Left renal pelvis (tissue), 4 donors: ENCODE data around the gene HSP90AB1. TPM values are rescaled to one million over a fixed set of nuclear protein-coding genes. Genes with fewer than 3 reads are reported as not detected.

ENCODE experiments used
- DNase-seq, 4 donors: peaks; one replicate each; pipeline ENCODE4 v3.0.0-alpha.2; 2013; ENCODE audit warnings: low read depth in 4 of 4, low spot score in 3 of 4
- polyA plus RNA-seq, 4 donors: library from polyadenylated mRNA; unstranded; fragments of 120-200 nt; gene quantifications; one replicate each; pipeline ENCODE4 v1.2.1, GENCODE V29; 2013; ENCODE audit not compliant: insufficient read length in 4 of 4

The HSP90AB1 gene
- polyA plus RNA-seq, 4 donors, result 1,104 to 1,369 (median 1,222) TPM

DNA sequence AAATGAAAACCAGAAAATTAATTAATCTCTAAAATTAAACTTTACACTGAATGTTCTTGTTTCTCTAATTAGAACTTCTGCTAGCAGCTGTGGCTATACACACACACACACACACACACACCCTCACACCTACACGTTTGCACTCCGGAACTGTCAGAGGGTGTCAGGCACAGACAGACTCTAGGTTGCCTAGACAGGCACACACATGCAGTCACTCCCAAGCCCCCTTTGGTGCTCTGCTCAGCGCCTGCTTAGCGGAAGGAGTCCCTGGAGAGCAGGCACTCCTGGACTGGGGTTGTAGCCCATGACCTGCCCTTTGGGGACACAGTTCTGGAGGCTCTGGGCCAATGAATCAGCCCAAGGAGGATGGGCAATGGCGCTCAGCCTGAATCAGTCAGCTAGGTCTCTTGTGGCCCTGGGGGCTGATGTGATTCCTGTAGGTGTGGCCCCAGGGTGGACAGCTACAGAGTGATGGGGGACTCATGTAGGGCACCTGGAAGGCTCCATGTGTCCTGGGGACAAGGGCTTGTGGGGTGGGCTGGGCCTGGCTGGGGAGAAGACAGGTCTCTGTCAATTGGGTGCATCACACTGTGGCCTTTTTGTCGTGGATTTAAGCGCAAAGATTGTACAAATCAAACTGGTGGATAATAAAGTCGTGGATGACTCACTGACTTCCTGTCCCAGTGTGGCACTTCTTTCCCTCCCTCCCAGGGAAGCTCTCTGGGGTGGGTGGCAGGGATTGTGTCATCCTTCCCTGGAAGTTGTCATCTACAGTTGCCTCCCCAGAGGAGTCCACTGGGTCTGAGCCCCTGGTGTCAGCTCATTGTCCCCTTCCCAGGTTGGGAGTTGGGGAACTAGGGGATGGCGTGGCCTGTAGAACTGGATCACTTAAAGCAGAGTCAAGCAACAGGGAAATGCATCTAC, 32.1 kb downstream of the HSP90AB1 start:
- no peak for DNase-seq

DNA sequence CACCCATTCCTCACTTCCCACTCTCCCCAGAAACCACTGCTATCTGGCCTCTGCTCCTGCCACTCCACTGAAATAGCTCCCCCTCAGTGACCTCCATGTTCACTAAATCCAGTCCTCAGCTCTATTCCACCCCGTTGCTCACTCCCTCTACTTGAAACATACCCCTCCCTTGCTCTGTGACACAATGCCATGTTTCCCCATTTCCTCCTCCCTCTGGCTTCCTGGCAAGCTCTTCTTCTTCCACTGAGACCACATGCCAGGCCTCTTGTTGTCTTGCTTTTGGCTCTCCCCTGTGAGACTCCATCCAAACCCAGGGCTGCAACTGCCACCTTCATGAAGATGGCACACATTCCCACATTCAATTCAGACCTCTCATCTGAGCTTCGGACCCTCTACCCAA, 37.2 kb downstream of the HSP90AB1 start:
- no peak for DNase-seq

DNA sequence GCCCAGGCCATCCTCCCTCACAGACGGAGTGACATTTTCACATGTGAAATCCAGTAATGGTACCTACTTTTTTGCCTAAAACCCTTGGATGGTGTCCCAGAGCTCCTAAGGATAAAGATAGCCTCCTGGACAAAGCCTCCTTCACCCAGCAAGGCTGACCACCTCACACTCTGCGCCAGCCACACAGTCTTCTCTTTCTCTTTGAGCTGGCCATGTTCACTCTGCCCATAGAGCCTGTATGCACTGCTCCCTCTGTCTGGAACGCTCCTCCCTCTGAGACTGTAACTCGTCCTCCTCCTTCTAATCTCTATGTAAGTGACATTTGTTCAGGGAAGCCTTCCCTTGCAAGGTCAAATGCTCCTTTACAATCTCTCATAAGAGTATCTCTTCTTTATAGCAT, 38.0 kb downstream of the HSP90AB1 start:
- DNase-seq, result no peak

DNA sequence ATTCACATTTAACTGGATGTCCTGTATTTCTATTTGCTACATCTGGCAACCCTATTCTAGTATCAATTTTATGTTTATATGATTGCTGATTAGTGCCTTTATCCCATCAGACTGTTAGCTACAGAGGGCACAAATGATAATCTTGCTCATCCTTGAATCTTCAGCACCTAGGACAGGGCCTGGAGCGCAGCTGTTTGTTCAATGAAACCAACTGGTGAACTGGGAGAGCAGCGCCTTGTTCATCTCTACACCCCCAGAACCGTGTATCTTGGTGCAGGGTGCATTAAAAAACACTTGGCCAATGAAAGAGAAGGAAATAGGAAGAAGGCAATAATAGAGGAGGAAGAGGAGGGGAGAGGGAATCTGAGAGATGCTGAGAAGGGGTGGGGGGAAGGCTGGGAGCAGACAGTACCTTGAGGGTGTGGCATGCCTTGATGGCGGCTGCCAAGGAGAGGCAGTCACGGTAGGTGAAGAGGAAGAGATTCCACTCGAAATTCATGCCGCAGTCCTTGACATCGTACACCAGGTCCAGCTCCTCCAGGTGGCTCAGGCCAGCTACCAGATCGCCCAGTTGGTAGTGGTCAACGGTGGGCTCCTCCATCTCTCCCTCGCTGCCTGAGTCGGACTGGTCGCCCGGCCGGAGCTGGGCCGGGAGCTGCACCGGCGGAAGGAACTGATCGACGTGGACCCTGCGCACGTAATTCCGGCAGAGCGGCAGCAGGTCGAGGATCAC, 38.8 kb downstream of the HSP90AB1 start:
- DNase-seq, result no peak

DNA sequence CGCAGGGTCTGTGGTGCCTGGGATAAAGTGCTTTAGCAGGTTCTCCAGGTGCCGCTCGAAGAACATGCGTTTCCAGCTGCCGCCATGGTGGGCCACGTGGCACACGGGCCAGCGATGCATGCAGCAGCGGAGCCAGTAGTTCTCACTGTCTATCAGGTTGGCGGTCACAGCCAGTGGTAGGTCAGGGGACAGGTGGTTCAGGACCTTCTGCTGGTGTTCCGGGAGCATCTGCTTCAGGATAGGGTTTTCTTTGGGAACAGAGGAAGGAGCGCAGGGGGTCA, 39.3 kb downstream of the HSP90AB1 start:
- DNase-seq, result no peak

DNA sequence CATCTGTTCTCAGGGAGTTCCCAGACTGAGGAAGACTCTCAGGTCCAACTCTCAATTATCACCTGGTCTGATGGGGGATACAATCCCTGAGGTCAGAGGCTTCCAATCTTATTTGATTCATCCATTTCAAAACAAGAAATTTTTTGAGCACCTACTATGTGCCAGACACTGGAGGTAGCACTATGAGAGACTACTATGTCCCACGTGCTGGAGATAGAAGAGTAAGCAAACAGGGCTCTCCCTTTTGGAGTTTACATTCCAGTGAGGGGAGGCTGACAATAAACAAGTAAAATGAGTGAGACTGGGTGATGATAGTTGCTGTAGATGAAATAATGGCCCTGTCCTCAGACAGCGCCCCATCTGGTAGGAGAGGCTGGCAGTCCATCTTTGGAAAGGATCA, 39.8 kb downstream of the HSP90AB1 start:
- no peak for DNase-seq

DNA sequence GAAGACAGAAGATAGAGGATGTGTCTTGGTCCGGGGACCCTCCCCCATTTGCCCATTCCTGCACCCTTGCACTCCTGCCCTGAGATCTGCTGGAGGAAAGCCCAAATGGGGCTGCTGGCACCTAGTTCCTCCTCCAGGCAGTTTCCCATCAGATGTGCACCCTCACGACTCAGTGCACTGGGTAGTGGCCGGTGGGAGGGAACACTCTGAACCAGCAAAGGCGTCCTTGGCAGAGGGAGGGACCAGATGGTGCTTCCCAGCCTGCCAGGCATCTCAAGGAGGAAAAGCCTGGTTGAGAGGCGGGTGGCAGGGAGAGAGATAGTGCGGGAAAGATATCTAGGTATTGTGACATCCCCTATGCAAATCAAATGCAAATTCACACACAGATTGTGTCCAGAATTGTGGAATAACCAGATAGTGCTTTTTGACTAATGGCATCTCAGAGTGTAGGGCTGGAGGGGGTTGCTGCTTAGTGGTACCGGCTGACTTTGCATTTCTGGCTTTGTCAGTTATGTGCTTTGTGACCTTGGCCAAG, 42.9 kb downstream of the HSP90AB1 start:
- DNase-seq, result no peak

DNA sequence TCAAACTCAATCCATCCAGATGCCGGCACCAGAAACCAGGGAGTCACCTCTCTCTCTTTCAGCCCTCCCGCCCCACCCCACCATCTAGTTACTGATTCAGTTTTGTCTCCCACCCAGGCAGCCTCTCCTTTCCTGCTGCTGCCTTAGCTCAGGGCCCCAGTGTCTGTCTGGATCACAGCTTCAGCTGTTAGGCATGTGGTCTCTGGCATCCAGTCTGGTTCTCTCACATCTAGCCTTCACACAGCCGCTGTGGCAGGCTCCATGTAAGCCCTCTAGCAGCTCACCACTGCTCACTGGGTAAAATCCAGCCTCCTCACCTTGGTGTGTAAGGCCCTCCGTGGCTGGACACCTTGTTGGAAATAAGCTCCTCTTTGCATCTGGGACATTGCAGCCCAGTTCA, 44.9 kb downstream of the HSP90AB1 start:
- no peak for DNase-seq

DNA sequence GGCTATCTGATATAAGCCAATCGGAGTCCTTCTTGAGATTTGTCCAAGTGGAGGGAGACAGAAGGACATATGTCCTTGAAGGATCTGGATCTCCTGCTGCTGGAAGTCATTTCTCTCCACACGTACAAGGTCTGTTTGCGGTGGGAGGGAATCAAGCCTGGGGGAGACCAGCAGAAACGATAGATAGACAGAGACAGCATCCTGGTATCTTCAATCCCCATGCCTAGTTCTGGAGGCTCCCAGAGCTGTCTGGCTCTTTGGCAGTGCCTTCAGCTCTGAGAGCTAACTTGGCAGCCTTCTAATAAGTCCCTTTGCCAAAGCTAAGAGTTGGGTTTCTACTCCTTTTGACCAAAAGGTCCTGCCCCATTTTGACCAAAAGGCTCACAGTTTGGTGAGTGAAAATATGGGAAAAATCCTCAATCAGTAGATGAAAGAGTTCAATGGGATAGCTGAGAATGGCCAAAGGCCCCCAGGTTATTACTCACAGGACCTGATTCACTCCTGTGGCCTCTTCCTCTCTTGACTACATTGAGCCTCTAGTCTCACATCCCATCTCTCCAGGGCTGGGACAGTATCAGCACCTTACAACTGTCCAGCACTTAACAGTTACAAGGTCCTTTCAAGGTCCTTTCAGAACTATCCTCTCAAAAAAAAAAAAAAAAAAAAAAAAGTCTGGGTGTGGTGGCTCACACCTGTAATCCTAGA, 45.9 kb downstream of the HSP90AB1 start:
- no peak for DNase-seq

DNA sequence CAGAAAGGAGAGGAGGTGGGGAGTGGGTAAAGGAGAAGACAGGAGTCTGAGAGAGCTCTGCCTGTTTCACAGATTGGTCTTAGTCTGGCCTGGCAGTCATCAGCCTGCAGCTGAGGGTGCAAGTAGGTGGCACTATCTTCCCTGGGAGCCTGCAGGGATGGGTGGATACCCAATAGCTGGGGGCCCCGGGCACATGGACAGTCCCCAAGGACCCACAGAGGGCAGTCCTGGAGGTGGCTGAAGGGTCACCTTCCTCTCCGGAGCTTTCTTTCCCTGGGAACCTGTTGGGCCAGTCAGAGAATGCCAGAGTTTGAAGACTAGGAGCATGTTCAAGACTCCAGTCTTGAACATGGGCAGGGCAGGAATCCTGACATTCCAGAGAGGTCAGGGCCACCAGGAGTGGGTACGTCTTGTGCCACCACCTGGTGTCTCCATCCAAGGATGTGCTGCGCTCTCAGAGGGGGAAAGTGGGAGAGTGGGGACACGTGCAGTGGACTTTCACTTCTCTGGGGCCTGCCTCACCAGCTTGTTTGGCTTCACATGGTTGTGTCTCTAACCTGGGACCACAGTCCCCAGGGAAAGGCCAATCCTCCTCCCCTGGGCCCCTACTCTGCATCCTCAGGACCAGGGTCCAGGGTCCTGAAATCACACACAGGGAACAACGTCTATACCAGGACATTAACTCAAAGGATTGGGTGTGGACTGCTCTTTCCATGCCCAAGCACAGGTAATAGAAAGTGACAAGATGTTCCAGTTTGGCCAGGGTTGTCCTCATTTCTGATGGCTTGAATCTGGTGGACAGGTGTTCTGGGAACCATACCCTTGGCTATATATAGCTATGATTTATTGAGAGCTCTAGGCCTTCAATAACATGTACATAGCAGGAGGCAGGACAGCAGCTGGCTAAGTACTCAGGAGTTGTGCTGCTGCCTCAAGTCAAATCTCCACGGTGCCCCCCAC, 48.2 kb downstream of the HSP90AB1 start:
- no peak for DNase-seq

DNA sequence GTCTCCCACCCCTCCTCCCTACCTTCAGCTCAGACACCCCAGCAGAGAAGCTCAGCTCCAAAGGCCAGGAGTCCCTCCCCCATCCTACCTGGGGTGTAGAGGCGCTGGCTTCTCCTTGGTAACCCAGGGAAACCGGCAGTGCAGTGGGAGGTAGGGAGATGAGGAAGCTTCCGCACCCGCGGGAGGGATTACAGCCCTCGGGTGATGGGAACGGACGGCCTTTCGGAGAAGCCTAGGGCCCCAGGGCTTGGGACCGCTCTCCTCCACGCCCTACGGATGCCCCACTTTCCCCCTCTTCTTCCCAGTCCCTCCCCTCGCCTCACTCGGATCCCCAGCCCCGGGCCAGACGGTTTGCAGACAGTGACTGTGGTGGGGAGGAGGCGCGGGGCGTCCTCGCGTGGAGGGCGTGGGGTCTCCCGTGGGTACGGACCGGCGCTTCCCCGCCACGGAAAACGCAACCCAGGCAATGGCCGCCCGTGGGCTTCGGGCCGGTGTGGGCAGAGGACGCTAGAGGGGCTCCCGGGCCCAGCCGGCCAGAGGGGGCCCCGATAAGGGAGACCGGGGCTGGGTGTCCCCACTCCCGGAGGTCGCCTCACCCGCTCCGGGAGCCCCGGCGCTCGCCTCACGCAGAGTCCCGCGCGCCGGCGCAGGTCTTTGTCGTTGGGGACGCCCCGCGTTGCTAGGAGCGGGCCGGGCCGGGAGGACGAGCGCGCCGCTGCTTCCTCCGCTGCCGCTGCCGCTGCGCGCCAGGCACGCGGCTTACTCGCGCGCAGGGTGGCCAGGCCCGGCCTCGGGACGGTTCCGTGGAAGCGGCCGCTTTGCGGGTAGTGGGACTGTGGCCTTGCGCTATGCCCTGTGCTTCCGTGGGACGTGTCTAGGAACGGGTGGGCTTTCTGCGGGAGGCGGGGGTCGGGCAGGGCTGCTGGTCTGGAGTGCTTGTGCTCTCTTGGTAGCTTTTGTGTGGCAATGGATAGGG, 50.5 kb downstream of the HSP90AB1 start:
- DNase-seq, result peak in 1 of 4 donors; percentile 34

DNA sequence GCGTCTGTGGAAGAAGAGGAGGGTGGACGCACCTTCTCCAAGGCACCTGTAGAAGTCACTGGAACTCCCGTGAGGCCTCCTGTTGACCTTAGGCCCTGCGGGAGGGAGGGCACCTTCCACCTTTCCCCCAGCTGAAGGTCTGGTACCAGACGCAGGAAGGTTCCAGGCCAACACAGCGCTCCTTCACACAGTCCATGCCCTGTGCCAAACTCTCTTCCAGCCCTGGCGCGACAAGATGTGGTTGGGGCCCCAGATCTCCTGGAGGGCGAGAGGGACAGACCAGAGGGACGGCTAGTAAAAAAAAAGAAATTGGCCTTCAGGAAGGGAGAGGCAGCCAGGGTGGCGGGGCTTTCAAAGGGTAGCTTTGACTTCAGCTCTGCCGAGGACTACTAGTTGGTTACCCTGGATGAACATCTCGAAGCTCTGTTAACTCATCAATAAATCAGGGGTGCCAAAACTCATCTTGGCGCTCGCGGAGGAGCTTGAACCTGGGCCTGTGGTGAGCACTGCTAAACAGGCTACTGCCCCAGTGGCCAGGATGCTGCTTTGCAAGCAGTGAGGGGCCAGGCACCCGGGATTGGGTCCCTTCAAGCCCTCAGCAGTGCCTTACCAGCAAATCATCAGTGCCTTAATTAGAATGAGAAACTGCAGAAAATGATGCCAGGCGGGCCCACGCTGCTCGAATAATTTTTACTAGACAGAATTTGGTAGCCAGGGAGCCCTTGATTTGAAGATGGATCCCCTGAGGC, 51.3 kb downstream of the HSP90AB1 start:
- no peak for DNase-seq

DNA sequence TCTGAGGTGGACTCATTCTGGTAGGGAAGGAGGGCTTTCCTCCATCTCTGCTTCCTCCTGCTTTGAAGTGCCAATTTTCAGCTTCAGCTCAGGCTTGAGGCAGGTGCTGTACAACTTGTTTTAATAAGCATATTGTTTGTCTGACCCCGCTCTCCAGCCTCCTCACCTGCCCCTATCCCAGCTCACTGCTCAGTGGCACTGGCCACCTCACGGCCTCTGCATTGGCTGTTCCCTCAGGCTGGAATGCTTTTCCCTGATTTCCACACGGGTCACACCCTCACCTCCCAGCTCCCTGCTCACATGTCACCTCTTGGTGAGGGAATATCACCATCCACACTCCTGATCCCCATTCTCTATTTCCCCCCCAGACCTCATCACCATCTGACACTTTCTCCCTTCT, 52.0 kb downstream of the HSP90AB1 start:
- DNase-seq, result no peak

DNA sequence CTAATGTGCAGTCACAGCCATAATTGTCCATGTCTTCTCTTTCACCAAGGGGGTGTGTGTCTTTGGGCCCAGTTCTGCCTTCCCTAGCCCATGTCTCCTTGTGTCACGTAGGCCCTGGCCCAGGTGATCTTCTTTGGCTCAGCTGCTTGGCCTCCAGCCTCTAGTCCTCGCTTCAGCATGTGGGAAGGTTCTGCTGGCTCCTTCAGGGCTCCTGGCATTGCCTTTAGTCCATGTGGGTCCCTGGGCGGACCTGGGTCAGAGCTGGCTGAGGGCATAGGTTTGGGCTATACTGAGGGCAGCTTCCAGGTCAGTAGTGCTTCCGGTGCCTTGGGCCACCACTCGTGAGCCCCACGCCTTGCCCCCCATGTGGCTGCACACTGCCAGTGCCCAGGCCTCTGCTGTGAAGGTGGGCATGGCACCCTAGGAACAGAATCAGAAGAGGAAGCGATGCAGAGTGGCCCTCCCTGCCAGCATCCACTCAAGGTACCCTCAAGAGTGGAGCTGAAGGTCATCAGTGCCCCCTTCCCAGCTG, 53.5 kb downstream of the HSP90AB1 start:
- no peak for DNase-seq

DNA sequence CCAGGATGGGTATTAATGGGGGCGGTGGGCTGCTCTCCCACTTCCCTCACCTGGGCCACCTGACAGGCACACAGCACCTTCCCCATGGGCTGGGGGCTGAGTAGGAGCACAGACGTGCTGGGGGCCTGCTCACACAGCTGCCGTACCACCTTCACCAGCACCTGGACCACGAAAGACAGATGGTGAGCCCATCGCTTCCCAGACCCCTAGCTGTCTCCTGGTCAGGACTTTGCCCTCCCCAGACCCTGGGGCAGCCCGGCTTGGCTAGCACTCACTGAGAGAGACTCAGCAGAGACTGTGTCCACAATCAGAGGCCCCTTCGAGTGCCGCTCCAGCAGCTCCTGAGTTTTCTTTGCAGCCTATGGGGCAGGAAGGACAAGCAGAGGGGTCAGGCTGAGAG, 54.2 kb downstream of the HSP90AB1 start:
- DNase-seq, result no peak

DNA sequence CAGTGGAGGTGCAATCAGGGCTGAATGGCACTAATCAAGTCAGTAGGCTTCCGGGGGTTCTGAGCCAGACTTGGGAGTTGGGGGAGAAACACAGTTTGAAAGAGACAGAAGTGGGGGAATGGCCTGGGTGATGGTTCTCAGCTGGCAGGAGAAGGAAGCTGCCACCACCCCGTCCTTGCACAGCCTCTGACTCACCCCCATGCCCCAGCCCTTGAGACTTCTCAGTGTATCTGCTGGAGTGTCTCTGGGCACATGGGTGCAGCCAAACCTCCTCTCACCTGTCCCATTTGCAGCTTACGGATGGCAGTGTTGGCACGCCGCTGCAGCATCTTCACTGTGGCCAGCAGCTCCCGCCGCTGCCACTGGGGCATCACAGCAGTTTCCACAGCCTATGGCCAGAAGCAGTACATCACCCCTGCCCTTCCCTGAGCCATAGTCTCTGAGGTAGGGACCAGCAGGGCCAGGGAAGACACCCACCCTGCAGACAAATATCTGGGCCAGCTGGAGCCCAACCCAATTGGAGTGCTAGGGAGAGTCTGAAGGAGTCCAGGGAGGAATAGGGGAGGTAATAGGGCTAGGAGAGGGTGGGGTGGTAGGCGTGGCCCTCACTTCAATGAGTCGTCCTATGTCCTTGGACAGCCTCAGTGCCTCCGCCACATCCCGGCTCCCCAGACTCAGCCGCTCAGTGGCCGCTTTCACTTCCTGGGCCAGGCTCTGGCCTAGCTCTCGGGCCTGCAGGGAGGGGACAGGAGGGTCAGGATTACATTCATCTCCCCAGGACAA, 55.1 kb downstream of the HSP90AB1 start:
- DNase-seq, result no peak

DNA sequence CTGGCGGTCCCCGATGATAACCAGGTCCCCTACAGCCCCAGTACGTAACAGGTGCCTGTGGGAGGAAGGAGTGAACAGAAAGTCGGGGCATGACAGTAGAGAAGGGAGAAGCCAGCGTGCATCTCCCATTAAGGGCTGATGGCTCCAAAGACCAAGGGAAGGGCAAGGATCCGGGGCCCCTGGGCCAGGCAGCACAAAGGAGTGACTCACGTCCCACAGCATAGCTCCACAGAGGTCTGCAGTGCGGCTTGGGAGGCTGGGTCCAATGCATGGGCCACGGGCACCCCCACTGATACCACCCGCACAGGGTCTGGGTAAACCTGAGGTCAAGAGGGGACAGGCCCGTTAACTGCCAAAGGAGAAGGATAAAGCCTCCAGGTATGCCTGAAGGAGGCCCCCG, 56.0 kb downstream of the HSP90AB1 start:
- DNase-seq, result no peak
